ENCODE data around the gene NCOA7.

NCOA7 gene

DNA sequence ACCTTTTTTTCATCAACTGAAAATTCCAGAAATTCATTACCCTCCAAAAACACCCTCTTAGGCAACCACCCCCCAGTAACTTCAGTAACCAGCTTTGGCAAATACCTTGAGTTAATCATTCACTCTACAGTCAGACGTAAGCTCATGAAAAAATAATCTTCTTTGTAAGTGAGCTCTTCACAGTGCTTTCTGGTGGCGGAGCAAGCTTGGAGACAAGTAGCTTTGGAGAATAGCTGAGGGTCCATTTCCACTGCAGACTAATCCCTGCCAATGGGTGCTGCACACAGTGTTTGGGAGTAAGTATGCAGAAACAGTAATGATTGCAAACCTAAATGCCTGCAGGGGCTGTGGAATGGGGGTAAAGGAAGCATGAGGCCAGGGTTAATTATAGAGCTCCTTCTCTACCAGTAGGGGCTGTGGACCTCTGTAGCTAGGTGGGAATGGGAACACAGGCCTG, 109.0 kb downstream of the NCOA7 start:
- H3K79me2 ChIP-seq (ENCODE audit: low read length), result no peaks in the 10 kb centered on the region
- no peak overlapping the region for H3K4me3 ChIP-seq (ENCODE audit: low read length)
- H2AFZ ChIP-seq (ENCODE audit: low read length), result no peak overlapping the region
- H3K27ac ChIP-seq (ENCODE audit: low read length), result no peak overlapping the region
- no peak overlapping the region for H3K9ac ChIP-seq (ENCODE audit: low read length)
- no peaks in the 10 kb centered on the region for H3K4me1 ChIP-seq (ENCODE audit: low read length)
- no peak for DNase-seq
- H3K36me3 ChIP-seq (replicated peaks; ENCODE audit: insufficient read depth, low read length), result no peaks in the 10 kb centered on the region
- H3F3A ChIP-seq (ENCODE audit: insufficient read depth, low read length), result no peaks in the 10 kb centered on the region
- no peaks in the 10 kb centered on the region for H3K9me3 ChIP-seq (replicated peaks; ENCODE audit: insufficient read depth, low read length)
- no peak overlapping the region for H3K4me2 ChIP-seq (ENCODE audit: low read depth, low read length)
- H3K9me2 ChIP-seq (replicated peaks; ENCODE audit: insufficient read depth, low read length), result no peaks in the 10 kb centered on the region
- H4K20me1 ChIP-seq (ENCODE audit: insufficient read depth, low read length), result no peaks in the 10 kb centered on the region
- TF ChIP-seq EZH2 (optimal IDR thresholded peaks at IDR 0.05; ENCODE audit: low read depth, low read length) (no peak), EZH2phosphoT487 (IDR thresholded peaks at IDR 0.05; ENCODE audit: low read length) (no peak)
- TF ChIP-seq, protein P1, sequence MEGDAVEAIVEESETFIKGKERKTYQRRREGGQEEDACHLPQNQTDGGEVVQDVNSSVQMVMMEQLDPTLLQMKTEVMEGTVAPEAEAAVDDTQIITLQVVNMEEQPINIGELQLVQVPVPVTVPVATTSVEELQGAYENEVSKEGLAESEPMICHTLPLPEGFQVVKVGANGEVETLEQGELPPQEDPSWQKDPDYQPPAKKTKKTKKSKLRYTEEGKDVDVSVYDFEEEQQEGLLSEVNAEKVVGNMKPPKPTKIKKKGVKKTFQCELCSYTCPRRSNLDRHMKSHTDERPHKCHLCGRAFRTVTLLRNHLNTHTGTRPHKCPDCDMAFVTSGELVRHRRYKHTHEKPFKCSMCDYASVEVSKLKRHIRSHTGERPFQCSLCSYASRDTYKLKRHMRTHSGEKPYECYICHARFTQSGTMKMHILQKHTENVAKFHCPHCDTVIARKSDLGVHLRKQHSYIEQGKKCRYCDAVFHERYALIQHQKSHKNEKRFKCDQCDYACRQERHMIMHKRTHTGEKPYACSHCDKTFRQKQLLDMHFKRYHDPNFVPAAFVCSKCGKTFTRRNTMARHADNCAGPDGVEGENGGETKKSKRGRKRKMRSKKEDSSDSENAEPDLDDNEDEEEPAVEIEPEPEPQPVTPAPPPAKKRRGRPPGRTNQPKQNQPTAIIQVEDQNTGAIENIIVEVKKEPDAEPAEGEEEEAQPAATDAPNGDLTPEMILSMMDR (IDR thresholded peaks at IDR 0.05; ENCODE audit: low read length), result no peak
- no peaks in the 10 kb centered on the region for H3K27me3 ChIP-seq (replicated peaks; ENCODE audit: insufficient read depth, low read length)

DNA sequence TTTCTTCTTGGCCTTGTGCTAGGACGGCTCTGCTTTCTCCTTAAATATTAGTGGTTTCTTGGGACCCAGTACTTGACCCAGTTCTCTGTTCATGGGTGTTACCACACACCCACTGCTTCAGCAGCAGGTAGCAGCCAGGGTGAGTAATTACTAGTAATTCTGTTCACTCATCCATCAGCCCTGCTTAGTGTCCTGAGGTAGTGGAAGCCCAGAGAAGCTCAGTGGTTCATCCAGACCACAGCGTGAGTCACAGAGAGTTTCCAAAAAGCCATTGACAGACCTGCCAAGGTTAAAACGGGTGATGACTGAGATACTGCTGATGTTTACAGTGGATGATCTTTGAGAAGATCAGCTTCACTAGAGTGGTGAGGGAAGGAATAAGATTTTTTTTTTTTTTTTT, 114.1 kb downstream of the NCOA7 start:
- TF ChIP-seq, protein P1 (IDR thresholded peaks at IDR 0.05; ENCODE audit: low read length), result no peak
- TF ChIP-seq EZH2phosphoT487 (IDR thresholded peaks at IDR 0.05; ENCODE audit: low read length), result no peak
- no peak for TF ChIP-seq EZH2 (optimal IDR thresholded peaks at IDR 0.05; ENCODE audit: low read depth, low read length)
- Histone ChIP-seq H3K27me3 (replicated peaks; ENCODE audit: insufficient read depth, low read length) (no peaks in the 10 kb centered on the region), H3K4me2 (ENCODE audit: low read depth, low read length) (no peak overlapping the region), H3K9ac (ENCODE audit: low read length) (no peak overlapping the region), H3F3A (ENCODE audit: insufficient read depth, low read length) (no peaks in the 10 kb centered on the region), H3K4me1 (ENCODE audit: low read length) (no peaks in the 10 kb centered on the region), H3K79me2 (ENCODE audit: low read length) (no peaks in the 10 kb centered on the region), H3K27ac (ENCODE audit: low read length) (no peak overlapping the region), H4K20me1 (ENCODE audit: insufficient read depth, low read length) (no peaks in the 10 kb centered on the region), H3K9me2 (replicated peaks; ENCODE audit: insufficient read depth, low read length) (no peaks in the 10 kb centered on the region), H2AFZ (ENCODE audit: low read length) (no peak overlapping the region), H3K9me3 (replicated peaks; ENCODE audit: insufficient read depth, low read length) (no peaks in the 10 kb centered on the region), H3K4me3 (ENCODE audit: low read length) (no peak overlapping the region), H3K36me3 (replicated peaks; ENCODE audit: insufficient read depth, low read length) (no peaks in the 10 kb centered on the region)
- no peak for DNase-seq

DNA sequence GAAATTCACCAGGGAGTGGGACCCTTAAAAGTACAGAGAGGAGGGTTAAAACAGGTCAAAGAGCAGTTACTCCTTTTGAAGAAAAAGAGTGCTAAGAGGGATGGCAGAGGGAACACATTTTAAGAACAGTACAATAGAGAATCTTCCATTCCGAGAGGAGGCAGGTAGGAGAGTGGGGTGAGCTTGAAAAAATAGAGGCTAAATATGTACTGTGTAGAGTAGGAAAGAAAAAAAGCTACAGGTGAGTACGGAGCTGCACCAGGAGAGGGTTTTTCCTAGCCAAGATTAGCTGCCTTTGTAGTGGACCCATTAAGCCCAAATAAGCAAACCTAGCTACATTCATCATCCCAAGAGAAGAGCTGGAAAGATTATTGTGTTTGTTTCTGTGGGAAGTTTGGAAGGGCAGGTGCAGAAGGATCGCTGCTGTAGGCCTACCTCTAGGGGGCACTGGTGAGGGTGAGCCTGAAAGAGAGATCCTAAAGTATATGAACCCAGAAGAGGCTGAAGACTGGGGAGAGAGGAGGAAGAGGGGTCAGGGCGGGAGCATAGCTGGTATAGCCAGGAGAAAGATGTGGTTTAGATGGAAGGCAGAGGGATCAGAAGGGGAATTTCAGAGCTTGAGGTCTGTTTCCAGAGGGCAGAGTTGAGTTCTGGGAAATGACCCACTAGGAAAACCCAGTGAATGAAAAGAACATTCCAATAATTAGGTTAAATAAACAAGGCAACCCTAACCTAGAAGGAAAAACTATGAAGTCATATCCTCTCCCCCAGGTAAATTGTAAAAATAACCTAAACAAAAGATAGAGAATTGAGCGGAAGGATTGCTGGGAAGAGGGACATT, 115.6 kb downstream of the NCOA7 start:
- DNase-seq, result peak; percentile 19
- no peak overlapping the region for H3K9ac ChIP-seq (ENCODE audit: low read length)
- no peaks in the 10 kb centered on the region for H3K9me2 ChIP-seq (replicated peaks; ENCODE audit: insufficient read depth, low read length)
- H3K4me3 ChIP-seq (ENCODE audit: low read length), result no peak overlapping the region
- H3K9me3 ChIP-seq (replicated peaks; ENCODE audit: insufficient read depth, low read length), result no peaks in the 10 kb centered on the region
- H3K79me2 ChIP-seq (ENCODE audit: low read length), result no peaks in the 10 kb centered on the region
- no peak overlapping the region for H3K27ac ChIP-seq (ENCODE audit: low read length)
- TF ChIP-seq, protein P1 (IDR thresholded peaks at IDR 0.05; ENCODE audit: low read length), result peak; percentile 78
- no peak for TF ChIP-seq EZH2phosphoT487 (IDR thresholded peaks at IDR 0.05; ENCODE audit: low read length)
- H3K4me2 ChIP-seq (ENCODE audit: low read depth, low read length), result no peak overlapping the region
- H3K27me3 ChIP-seq (replicated peaks; ENCODE audit: insufficient read depth, low read length), result no peaks in the 10 kb centered on the region
- H2AFZ ChIP-seq (ENCODE audit: low read length), result no peak overlapping the region
- no peaks in the 10 kb centered on the region for H3F3A ChIP-seq (ENCODE audit: insufficient read depth, low read length)
- H3K4me1 ChIP-seq (ENCODE audit: low read length), result no peaks in the 10 kb centered on the region
- no peaks in the 10 kb centered on the region for H3K36me3 ChIP-seq (replicated peaks; ENCODE audit: insufficient read depth, low read length)
- no peaks in the 10 kb centered on the region for H4K20me1 ChIP-seq (ENCODE audit: insufficient read depth, low read length)

Data from MM.1S (cell line).